Melanocyte of skin (primary cell): Measurements from ENCODE around the gene CCL7. TPM values are rescaled to one million over a fixed set of nuclear protein-coding genes. Genes with fewer than 3 reads are reported as not detected.

Experiments
- total RNA-seq, 2 donors: library from RNA; depleted of rRNA; stranded (reverse); fragments of >200 nt; gene quantifications; 2 replicates each; pipeline ENCODE4 v1.2.3, GENCODE V29; 2012

Gene CCL7
- 1 to 10 TPM in 1 of 2 donors, not detected in 1; 1.7 TPM for total RNA-seq

GRCh38 chr17:34269969-34270368, at the start of gene CCL7:
Gene CCL7 (plus strand): TSS chr17:34270221. CDS start chr17:34270291, 70 bp downstream.

GRCh38 chr17:34254651-34255380, 15.2 kb upstream of the CCL7 start, which contains the start of gene CCL2:
Gene CCL2 (plus strand): TSS chr17:34255285. CDS start chr17:34255350, 65 bp downstream.

GRCh38 chr17:34285286-34285792, 15.3 kb downstream of the CCL7 start, which contains the start of gene CCL11:
Gene CCL11 (plus strand): TSS chr17:34285742. CDS start chr17:34285809, 67 bp downstream.

GRCh38 chr17:34319039-34319483, 49.0 kb downstream of the CCL7 start, which contains the start of gene CCL8:
Gene CCL8 (plus strand): TSS chr17:34319435. CDS start chr17:34319502, 67 bp downstream.

Other genes with a start within 250 kb of the CCL7 start
- 10 to 100 TPM in 1 of 2 donors, 1 to 10 TPM in 1; 7.0 to 66.8 TPM for gene CCL2, start 14.9 kb upstream of the CCL7 start, total RNA-seq
- gene CCL11, start 15.5 kb downstream of the CCL7 start, total RNA-seq: not detected
- gene CCL8, start 49.2 kb downstream of the CCL7 start, total RNA-seq: under 1 TPM; 0.67 to 0.69 TPM
- gene CCL13, start 86.3 kb downstream of the CCL7 start, total RNA-seq: not detected
- gene CCL1, start 93.0 kb downstream of the CCL7 start, total RNA-seq: not detected